Measurements from ENCODE around the gene PDCD5. TPM values are rescaled to one million over a fixed set of nuclear protein-coding genes. Genes with fewer than 3 reads are reported as not detected.

PDCD5 gene
- total RNA-seq, 6 experiments from 2014 or later: 146 to 196 (median 174) TPM

DNA sequence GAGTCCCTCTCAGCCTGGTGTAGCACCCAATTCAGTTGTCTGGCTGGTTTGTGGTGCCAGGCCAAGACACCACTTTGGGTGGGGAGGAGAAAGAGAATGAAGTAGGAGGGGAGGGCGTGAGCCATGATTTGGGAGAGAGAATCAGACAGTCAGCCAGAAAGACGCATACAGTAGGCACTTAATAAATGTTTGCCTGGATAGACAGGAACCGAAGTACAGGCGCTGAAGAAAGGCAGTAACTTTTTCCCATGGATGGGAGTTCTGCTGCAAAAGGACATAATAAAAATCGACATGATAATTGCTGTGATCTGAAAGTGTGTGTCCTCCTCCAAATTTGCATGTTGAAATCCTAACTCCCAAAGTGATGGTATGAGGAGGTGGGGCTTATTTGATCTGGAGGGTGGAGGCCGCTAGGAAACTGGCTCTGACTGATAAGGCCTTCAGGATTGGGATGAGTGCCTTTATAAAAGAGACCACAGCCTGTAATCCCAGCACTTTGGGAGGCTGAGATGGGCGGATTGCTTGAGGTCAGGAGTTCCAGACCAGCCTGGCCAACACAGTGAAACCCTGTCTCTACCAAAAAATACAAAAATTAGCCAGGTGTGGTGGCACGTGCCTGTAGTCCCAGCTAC, 38.4 kb upstream of the PDCD5 start:
- no peak overlapping the region for H3K4me3 Mint-ChIP-seq
- TF ChIP-seq CTCF (IDR thresholded peaks at IDR 0.05): no peak
- no peak for DNase-seq
- H3K27me3 Mint-ChIP-seq (ENCODE audit: insufficient read depth): peaks cover 23% of the 10 kb centered on the region
- no peaks in the 10 kb centered on the region for H3K9me3 Mint-ChIP-seq
- H3K4me1 Mint-ChIP-seq (ENCODE audit: low read depth): peaks cover 10% of the 10 kb centered on the region
- H3K27ac Mint-ChIP-seq: no peak overlapping the region
- H3K36me3 Mint-ChIP-seq (ENCODE audit: low read depth): no peaks in the 10 kb centered on the region

DNA sequence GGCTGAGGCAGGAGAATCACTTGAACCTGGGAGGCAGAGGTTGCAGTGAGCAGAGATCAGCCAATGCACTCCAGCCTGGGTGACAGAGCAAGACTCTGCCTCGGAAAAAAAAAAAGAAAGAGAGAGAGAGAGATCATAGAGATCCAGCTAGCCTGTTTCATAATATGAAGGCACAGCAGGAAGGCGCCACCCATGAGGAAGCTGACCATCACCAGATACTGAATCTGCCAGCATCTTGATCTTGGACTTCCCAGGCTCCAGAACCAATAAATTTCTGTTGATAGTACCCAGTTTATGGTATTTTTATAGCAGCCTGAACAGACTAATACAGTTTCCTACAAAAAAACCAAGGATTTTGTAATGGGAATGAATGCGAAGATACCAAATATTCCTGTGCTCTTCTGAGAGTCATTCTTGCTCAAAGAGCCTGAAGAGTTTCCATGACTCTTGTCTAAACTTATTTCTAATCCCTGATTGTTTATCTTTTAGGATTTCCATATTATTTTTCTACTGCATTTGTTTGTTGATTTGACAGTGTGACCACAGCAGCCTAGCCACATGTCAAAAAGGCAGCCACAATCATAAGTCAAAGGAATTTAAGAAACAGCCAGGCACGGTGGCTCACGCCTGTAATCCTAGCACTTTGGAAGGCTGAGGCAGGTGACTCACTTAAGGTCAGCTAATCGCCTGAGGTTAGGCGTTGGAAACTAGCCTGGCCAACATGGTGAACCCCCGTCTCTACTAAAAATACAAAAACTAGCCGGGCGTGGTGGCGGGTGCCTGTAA, 37.7 kb upstream of the PDCD5 start:
- H3K27ac Mint-ChIP-seq: no peak overlapping the region
- no peaks in the 10 kb centered on the region for H3K9me3 Mint-ChIP-seq
- peaks cover 24% of the 10 kb centered on the region for H3K27me3 Mint-ChIP-seq (ENCODE audit: insufficient read depth)
- no peak for TF ChIP-seq CTCF (IDR thresholded peaks at IDR 0.05)
- H3K4me1 Mint-ChIP-seq (ENCODE audit: low read depth): peaks cover 10% of the 10 kb centered on the region
- no peaks in the 10 kb centered on the region for H3K36me3 Mint-ChIP-seq (ENCODE audit: low read depth)
- peak; percentile 72 for DNase-seq
- H3K4me3 Mint-ChIP-seq: no peak overlapping the region

DNA sequence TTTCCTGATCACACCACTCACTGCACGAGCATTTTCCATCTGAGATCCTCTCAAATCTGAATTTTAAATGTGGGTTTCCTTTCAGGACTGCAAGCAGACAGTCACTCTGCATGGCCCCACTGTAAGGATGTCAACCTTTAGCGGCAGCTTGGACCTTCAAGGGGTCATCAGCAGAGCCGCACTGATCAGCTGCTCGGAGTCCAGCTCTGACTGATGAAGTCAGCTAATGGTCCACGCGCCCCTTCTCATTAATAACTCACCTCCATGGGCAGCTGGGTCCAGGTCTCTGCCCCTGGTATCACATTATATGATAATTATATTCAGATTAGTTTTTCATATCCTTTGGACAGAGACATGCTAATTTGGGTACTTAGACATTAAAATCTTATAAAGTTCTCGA, 36.1 kb upstream of the PDCD5 start:
- Mint-ChIP-seq H3K4me3 (no peak overlapping the region), H3K27me3 (ENCODE audit: insufficient read depth) (peaks cover 23% of the 10 kb centered on the region), H3K36me3 (ENCODE audit: low read depth) (no peaks in the 10 kb centered on the region), H3K27ac (no peak overlapping the region), H3K9me3 (no peaks in the 10 kb centered on the region), H3K4me1 (ENCODE audit: low read depth) (peaks cover 10% of the 10 kb centered on the region)
- no peak for TF ChIP-seq CTCF (IDR thresholded peaks at IDR 0.05)
- no peak for DNase-seq

DNA sequence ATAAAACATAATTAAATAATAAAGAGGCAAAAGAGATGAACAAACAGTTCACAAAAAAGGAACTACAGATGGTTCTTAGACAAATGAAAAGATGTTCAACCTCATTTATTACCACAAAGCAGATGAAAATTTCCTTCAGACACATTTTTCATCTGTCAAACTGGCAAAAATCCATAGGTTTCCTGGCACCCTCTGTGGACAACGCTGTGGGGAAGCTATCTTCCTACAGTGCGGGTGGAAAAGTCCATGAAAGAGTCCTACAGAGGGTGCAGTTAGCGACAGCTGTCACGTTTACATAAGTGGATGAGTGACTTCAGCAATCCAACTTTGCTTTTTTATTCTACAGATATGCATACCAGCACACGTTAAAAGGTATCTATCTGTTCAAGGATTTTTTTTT, 30.3 kb upstream of the PDCD5 start:
- peaks cover 21% of the 10 kb centered on the region; the same call in 1 of the 2 replicates for H3K27me3 Mint-ChIP-seq (ENCODE audit: insufficient read depth)
- H3K4me1 Mint-ChIP-seq (ENCODE audit: low read depth): no peaks in the 10 kb centered on the region
- no peaks in the 10 kb centered on the region for H3K9me3 Mint-ChIP-seq
- TF ChIP-seq CTCF (IDR thresholded peaks at IDR 0.05): no peak
- no peak overlapping the region for H3K27ac Mint-ChIP-seq
- no peak overlapping the region for H3K4me3 Mint-ChIP-seq
- DNase-seq: no peak
- H3K36me3 Mint-ChIP-seq (ENCODE audit: low read depth): no peaks in the 10 kb centered on the region

DNA sequence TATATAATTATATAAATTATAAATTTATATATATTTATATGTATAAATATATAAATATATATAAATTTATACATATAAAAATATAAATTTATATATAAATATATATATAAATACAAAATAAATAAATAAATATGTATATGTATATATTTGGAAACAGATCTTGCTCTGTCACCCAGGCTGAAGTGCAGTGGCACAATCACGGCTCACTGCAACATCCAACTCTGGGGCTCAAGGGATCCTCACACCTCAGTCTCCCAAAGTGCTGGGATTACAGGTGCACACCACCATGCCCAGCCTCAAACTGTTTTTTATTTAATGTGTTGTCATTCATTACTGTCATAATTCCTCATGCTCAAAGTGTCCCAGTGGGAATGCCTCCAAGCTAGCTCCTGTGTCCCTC, 25.2 kb upstream of the PDCD5 start:
- no peaks in the 10 kb centered on the region for H3K9me3 Mint-ChIP-seq
- TF ChIP-seq CTCF (IDR thresholded peaks at IDR 0.05): no peak
- H3K27ac Mint-ChIP-seq: no peak overlapping the region
- peaks cover 4% of the 10 kb centered on the region; the same call in 1 of the 2 replicates for H3K4me1 Mint-ChIP-seq (ENCODE audit: low read depth)
- H3K36me3 Mint-ChIP-seq (ENCODE audit: low read depth): no peaks in the 10 kb centered on the region
- H3K4me3 Mint-ChIP-seq: no peak overlapping the region
- DNase-seq: no peak
- peaks cover 10% of the 10 kb centered on the region; the same call in 1 of the 2 replicates for H3K27me3 Mint-ChIP-seq (ENCODE audit: insufficient read depth)

All from HFFc6 (cell line).